MCF 10A (cell line): ENCODE measurements around the gene PPFIA2. TPM values are rescaled to one million over a fixed set of nuclear protein-coding genes. Genes with fewer than 3 reads are reported as not detected.

Source experiments
- BruUV-seq: library from RNA; stranded (reverse); fragments of 400-500 nt; replicated peaks from 2 replicates; lab custom pipeline; 2021; lab: Mats Ljungman, UMichigan
- CTCF ChIA-PET: fragments of 300-600 bp; sonication (Branson Sonifier 250); formaldehyde crosslinking; extraction: SDS; loops from one replicate; lab custom pipeline; 2021; ENCODE audit warnings: antibody characterized with exemption, inconsistent platforms; lab: Yijun Ruan, JAX
- POLR2A ChIA-PET: fragments of 300-600, 350-650 bp; sonication (Branson Sonifier 250); formaldehyde crosslinking; extraction: SDS; loops from one replicate; lab custom pipeline; 2020; ENCODE audit warnings: antibody characterized with exemption, inconsistent platforms; lab: Yijun Ruan, JAX
- DNase-seq: peaks from one replicate; pipeline ENCODE4 v3.0.0-alpha.2; 2018; ENCODE audit not compliant: unreplicated experiment
- H3K27ac Mint-ChIP-seq: one replicate; pipeline ENCODE4 v1.8.0; 2022; ENCODE audit warnings: mild to moderate bottlenecking, low read depth, mixed read lengths; ENCODE audit not compliant: unreplicated experiment
- H3K27me3 Mint-ChIP-seq: one replicate; pipeline ENCODE4 v1.8.0; 2022; ENCODE audit warnings: mixed read lengths; ENCODE audit not compliant: insufficient read depth, unreplicated experiment
- H3K36me3 Mint-ChIP-seq: one replicate; pipeline ENCODE4 v1.8.0; 2022; ENCODE audit warnings: mild to moderate bottlenecking, moderate library complexity, mixed read lengths; ENCODE audit not compliant: insufficient read depth, unreplicated experiment
- H3K4me1 Mint-ChIP-seq: one replicate; pipeline ENCODE4 v1.8.0; 2022; ENCODE audit warnings: mixed read lengths; ENCODE audit not compliant: insufficient read depth, unreplicated experiment
- H3K4me3 Mint-ChIP-seq: one replicate; pipeline ENCODE4 v1.8.0; 2022; ENCODE audit warnings: mild to moderate bottlenecking, moderate library complexity, mixed read lengths; ENCODE audit not compliant: unreplicated experiment
- H3K9me3 Mint-ChIP-seq: one replicate; pipeline ENCODE4 v1.8.0; 2022; ENCODE audit warnings: mixed read lengths; ENCODE audit not compliant: unreplicated experiment
- intact Hi-C: fragments of 100-400 bp; cut with micrococcal nuclease; formaldehyde crosslinking; loops from 2 replicates; pipeline ENCODE4 v1.14.1; 2022
- total RNA-seq: library from RNA; stranded (reverse); gene quantifications from 2 replicates; pipeline ENCODE4 v1.2.3, GENCODE V29; 2022
- TF ChIP-seq, protein P1 (sequence below): fragments of 200-600 bp; IDR thresholded peaks from one replicate; pipeline ENCODE4 v1.8.0; 2022; ENCODE audit warnings: antibody characterized with exemption, mild to moderate bottlenecking; ENCODE audit not compliant: unreplicated experiment

The PPFIA2 gene
- total RNA-seq, 1 experiment from 2014 or later, result 2.2 TPM

- Mint-ChIP-seq H3K4me3 (no peak overlapping the region), H3K9me3 (no peaks in the 10 kb centered on the region), H3K36me3 (no peaks in the 10 kb centered on the region), H3K27me3 (peaks cover 19% of the 10 kb centered on the region), H3K27ac (no peak overlapping the region), H3K4me1 (peaks cover 6% of the 10 kb centered on the region)
- DNase-seq, result no peak
- ChIA-PET POLR2A (no interaction called here), CTCF (interaction anchor here (0.6 kb wide), 1 partner anchor 17 kb away, joined by 4 read pairs; no protein-coding TSS in a partner anchor)
- intact Hi-C loops, result loop anchor here (5.0 kb wide), 1 partner anchor 481 kb away; no protein-coding TSS in a partner anchor
- BruUV-seq, result no TSS peak
- TF ChIP-seq, protein P1, sequence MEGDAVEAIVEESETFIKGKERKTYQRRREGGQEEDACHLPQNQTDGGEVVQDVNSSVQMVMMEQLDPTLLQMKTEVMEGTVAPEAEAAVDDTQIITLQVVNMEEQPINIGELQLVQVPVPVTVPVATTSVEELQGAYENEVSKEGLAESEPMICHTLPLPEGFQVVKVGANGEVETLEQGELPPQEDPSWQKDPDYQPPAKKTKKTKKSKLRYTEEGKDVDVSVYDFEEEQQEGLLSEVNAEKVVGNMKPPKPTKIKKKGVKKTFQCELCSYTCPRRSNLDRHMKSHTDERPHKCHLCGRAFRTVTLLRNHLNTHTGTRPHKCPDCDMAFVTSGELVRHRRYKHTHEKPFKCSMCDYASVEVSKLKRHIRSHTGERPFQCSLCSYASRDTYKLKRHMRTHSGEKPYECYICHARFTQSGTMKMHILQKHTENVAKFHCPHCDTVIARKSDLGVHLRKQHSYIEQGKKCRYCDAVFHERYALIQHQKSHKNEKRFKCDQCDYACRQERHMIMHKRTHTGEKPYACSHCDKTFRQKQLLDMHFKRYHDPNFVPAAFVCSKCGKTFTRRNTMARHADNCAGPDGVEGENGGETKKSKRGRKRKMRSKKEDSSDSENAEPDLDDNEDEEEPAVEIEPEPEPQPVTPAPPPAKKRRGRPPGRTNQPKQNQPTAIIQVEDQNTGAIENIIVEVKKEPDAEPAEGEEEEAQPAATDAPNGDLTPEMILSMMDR, result no peak
Observed at GRCh38 chr12:81375969-81376368, 383.2 kb downstream of the PPFIA2 start.

DNA sequence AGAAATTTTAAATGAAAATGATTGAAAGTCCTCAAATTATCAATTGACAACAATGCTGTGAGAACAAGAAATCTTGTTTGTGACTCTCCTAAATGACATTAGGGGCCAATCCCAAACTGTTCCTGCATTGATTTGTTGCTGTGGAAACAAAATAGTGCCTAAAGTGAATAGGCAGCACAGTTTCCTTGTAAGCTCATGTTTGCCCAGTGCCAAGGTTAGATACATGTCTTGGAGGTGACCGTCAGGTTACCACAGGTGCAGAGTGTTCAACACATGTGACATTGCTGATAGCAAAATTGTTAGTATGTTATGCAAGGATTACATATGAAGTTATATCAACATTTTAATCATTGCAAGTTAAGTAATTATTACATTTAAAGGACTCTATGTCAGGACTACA, 388.7 kb downstream of the PPFIA2 start:
- H3K27ac Mint-ChIP-seq, result no peak overlapping the region
- intact Hi-C loops, result no loop called here
- no TSS peak for BruUV-seq
- no peaks in the 10 kb centered on the region for H3K9me3 Mint-ChIP-seq
- H3K27me3 Mint-ChIP-seq, result peaks cover 19% of the 10 kb centered on the region
- TF ChIP-seq, protein P1, result no peak
- H3K4me1 Mint-ChIP-seq, result peaks cover 6% of the 10 kb centered on the region
- DNase-seq, result no peak
- H3K4me3 Mint-ChIP-seq, result no peak overlapping the region
- ChIA-PET POLR2A (no interaction called here), CTCF (no interaction called here)
- no peaks in the 10 kb centered on the region for H3K36me3 Mint-ChIP-seq

DNA sequence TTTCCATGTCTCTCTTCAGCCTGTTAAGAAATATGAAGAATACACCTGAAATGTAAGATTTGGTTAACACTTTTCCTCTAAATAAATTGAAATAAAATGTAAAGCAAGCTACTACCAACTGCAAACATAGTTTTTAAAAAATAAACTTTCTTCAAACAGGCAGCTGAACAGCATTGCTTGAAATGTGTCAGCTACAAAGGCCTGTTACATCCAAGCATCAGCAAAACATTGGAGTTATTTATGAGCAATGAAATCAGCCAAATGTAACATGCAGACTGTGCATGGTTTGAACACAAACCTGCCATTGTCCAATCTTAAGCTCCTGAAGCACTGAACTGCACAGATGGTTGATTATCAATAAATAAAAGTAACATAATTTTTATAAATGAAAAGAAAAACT, 390.0 kb downstream of the PPFIA2 start:
- peaks cover 6% of the 10 kb centered on the region for H3K4me1 Mint-ChIP-seq
- H3K27ac Mint-ChIP-seq, result no peak overlapping the region
- ChIA-PET CTCF (no interaction called here), POLR2A (no interaction called here)
- DNase-seq, result no peak
- TF ChIP-seq, protein P1, result no peak
- H3K9me3 Mint-ChIP-seq, result no peaks in the 10 kb centered on the region
- peaks cover 19% of the 10 kb centered on the region for H3K27me3 Mint-ChIP-seq
- BruUV-seq, result no TSS peak
- no peak overlapping the region for H3K4me3 Mint-ChIP-seq
- H3K36me3 Mint-ChIP-seq, result no peaks in the 10 kb centered on the region
- intact Hi-C loops, result no loop called here

GRCh38 chr12:81365284-81365683, 393.9 kb downstream of the PPFIA2 start:
- Mint-ChIP-seq H3K4me3 (no peak overlapping the region), H3K9me3 (no peaks in the 10 kb centered on the region), H3K27me3 (peaks cover 6% of the 10 kb centered on the region), H3K36me3 (no peaks in the 10 kb centered on the region), H3K27ac (no peak overlapping the region), H3K4me1 (no peaks in the 10 kb centered on the region)
- intact Hi-C loops, result no loop called here
- DNase-seq, result no peak
- ChIA-PET CTCF (no interaction called here), POLR2A (no interaction called here)
- BruUV-seq, result no TSS peak
- TF ChIP-seq, protein P1, result no peak
